Measurements from ENCODE around the gene OR7C2.
"Not testable (repeated sequence)": the region's sequence is repeated elsewhere in the genome, so short reads cannot be mapped to it uniquely, and the experiment has no call there.

DNA sequence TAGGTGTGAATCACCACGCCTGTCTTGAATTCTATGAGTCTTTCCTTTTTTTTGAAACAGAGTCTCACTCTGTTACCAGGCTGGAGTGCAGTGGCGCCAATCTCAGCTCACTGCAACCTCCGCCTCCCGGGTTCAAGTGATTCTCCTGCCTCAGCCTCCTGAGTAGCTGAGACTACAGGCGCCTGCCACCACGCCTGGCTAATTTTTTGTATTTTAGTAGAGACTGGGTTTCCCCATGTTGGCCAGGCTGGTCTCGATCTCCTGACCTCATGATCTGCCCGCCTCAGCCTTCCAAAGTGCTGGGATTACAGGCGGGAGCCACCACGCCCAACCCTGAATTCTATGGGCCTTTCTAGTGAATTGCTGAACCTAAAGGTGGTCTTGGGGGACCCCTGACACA lies 8.1 kb downstream of the OR7C2 start:
- TF ChIP-seq POLR2AphosphoS5 (IDR thresholded peaks at IDR 0.05) = not testable (repeated sequence)
- TF ChIP-seq, protein P1, sequence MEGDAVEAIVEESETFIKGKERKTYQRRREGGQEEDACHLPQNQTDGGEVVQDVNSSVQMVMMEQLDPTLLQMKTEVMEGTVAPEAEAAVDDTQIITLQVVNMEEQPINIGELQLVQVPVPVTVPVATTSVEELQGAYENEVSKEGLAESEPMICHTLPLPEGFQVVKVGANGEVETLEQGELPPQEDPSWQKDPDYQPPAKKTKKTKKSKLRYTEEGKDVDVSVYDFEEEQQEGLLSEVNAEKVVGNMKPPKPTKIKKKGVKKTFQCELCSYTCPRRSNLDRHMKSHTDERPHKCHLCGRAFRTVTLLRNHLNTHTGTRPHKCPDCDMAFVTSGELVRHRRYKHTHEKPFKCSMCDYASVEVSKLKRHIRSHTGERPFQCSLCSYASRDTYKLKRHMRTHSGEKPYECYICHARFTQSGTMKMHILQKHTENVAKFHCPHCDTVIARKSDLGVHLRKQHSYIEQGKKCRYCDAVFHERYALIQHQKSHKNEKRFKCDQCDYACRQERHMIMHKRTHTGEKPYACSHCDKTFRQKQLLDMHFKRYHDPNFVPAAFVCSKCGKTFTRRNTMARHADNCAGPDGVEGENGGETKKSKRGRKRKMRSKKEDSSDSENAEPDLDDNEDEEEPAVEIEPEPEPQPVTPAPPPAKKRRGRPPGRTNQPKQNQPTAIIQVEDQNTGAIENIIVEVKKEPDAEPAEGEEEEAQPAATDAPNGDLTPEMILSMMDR (IDR thresholded peaks at IDR 0.05) = not testable (repeated sequence)

Data from esophagus muscularis mucosa (tissue), 3 donors.